GM23338 (cell line): ENCODE data around the gene NR1I2.

ENCODE experiments used
- CREB1 ChIP-seq: fragments of 250-450 bp; sonication (Bioruptor Pico); IDR thresholded peaks from 2 replicates; pipeline ENCODE4 v1.5.0; 2020; ENCODE audit warnings: low read depth, mild to moderate bottlenecking, moderate library complexity
- CTCF ChIP-seq, 2 experiments: fragments of 200-600 bp in 1 of 2; sonication (generic) in 1 of 2; conservative IDR thresholded peaks; 2 replicates each; pipeline versions ENCODE4 v1.5.1 to v1.6.1; 2016 to 2017; ENCODE audit warnings: antibody characterized with exemption in 2 of 2, low read depth in 2 of 2, mild to moderate bottlenecking in 2 of 2, moderate library complexity in 1 of 2
- EZH2 ChIP-seq: fragments of 200-600 bp; sonication (generic); IDR thresholded peaks from one replicate; pipeline ENCODE4 v1.8.0; 2017; ENCODE audit warnings: antibody characterized with exemption, mild to moderate bottlenecking, low read depth; ENCODE audit not compliant: unreplicated experiment
- EZH2phosphoT487 ChIP-seq: fragments of 200-600 bp; sonication (generic); IDR thresholded peaks from one replicate; pipeline ENCODE4 v1.8.1; 2018; ENCODE audit warnings: antibody characterized with exemption; ENCODE audit not compliant: unreplicated experiment
- JUNB ChIP-seq: IDR thresholded peaks from one replicate; pipeline ENCODE4 v1.6.1; 2016; ENCODE audit warnings: antibody characterized with exemption; ENCODE audit not compliant: unreplicated experiment
- POLR2AphosphoS5 ChIP-seq: IDR thresholded peaks from 2 replicates; pipeline ENCODE4 v1.6.1; 2016; ENCODE audit warnings: antibody characterized with exemption, low read depth
- REST ChIP-seq: IDR thresholded peaks from one replicate; pipeline ENCODE4 v1.6.1; 2018; ENCODE audit warnings: antibody characterized with exemption; ENCODE audit not compliant: unreplicated experiment
- STAT1 ChIP-seq: IDR thresholded peaks from one replicate; pipeline ENCODE4 v1.6.1; 2016; ENCODE audit warnings: antibody characterized with exemption; ENCODE audit not compliant: unreplicated experiment
- ZNF331 ChIP-seq: fragments of 250-450 bp; sonication (Bioruptor Pico); IDR thresholded peaks from 2 replicates; pipeline ENCODE4 v1.5.0; 2020; ENCODE audit warnings: low read depth, mild to moderate bottlenecking, moderate library complexity
- ZNF462 ChIP-seq: fragments of 250-450 bp; sonication (Bioruptor Pico); IDR thresholded peaks from 2 replicates; pipeline ENCODE4 v1.5.0; 2020; ENCODE audit warnings: mild to moderate bottlenecking, moderate library complexity

DNA sequence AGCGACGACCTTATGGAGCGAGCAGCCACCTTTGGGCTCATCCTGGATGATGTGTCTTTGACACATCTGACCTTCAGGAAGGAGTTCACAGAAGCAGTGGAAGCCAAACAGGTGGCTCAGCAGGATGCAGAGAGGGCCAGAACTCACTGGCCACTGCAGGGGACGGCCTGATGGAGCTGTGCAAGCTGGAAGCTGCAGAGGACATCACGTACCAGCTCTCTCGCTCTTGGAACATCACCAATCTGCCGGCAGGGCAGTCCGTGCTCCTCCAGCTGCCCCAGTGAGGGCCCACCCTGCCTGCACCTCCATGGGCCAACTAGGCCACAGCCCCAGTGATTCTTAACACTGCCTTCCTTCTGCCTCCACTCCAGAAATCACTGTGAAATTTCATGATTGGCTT lies 10.4 kb downstream of the NR1I2 start:
- TF ChIP-seq CTCF (conservative IDR thresholded peaks at IDR 0.05; ENCODE audit: low read depth in 2 of 2) (no peak), REST (no peak), JUNB (no peak), EZH2phosphoT487 (no peak), POLR2AphosphoS5 (no peak), STAT1 (no peak), ZNF462 (no peak), EZH2 (no peak), ZNF331 (no peak), CREB1 (CRISPR knock-in tag) (no peak)
